GM19240 (cell line): ENCODE results near the gene UTF1.

ENCODE experiments used
- DNase-seq: peaks from one replicate; pipeline ENCODE4 v3.0.0; 2011; ENCODE audit warnings: low spot score; ENCODE audit not compliant: insufficient read length

UTF1 gene

GRCh38 chr10:133245439-133246235 is 15.6 kb downstream of the UTF1 start:
- no peak for DNase-seq

GRCh38 chr10:133246236-133246626 is 16.2 kb downstream of the UTF1 start:
- no peak for DNase-seq

- DNase-seq = no peak
Measured at GRCh38 chr10:133247681-133248333, 17.8 kb downstream of the UTF1 start.

- DNase-seq = no peak
Measured at GRCh38 chr10:133248334-133248715, 18.3 kb downstream of the UTF1 start.

- no peak for DNase-seq
Measured at GRCh38 chr10:133249094-133249780, 19.2 kb downstream of the UTF1 start.

GRCh38 chr10:133249975-133250754 is 20.1 kb downstream of the UTF1 start:
- no peak for DNase-seq

- DNase-seq = no peak
Measured at GRCh38 chr10:133251388-133252222, 21.6 kb downstream of the UTF1 start.

- no peak for DNase-seq
Measured at GRCh38 chr10:133252223-133252552, 22.2 kb downstream of the UTF1 start.

GRCh38 chr10:133253361-133253955 is 23.4 kb downstream of the UTF1 start:
- DNase-seq = no peak

GRCh38 chr10:133254421-133255120 is 24.6 kb downstream of the UTF1 start:
- no peak for DNase-seq

GRCh38 chr10:133255323-133255722 is 25.3 kb downstream of the UTF1 start:
- DNase-seq = no peak

GRCh38 chr10:133257489-133258065 is 27.6 kb downstream of the UTF1 start:
- no peak for DNase-seq

- no peak for DNase-seq
Measured at GRCh38 chr10:133258066-133258817, 28.2 kb downstream of the UTF1 start.

GRCh38 chr10:133258818-133259601 is 29.0 kb downstream of the UTF1 start:
- DNase-seq = no peak

GRCh38 chr10:133259602-133259989 is 29.6 kb downstream of the UTF1 start:
- no peak for DNase-seq

- DNase-seq = peak; percentile 73
Measured at GRCh38 chr10:133260895-133261725, 31.1 kb downstream of the UTF1 start.

GRCh38 chr10:133261726-133262325 is 31.8 kb downstream of the UTF1 start:
- peak; percentile 90 for DNase-seq
